CD4-positive, alpha-beta T cell treated with Interleukin-17A for 4 hours (primary cell): ENCODE data around the gene CLMP.
"Not testable (repeated sequence)": the region's sequence is repeated elsewhere in the genome, so short reads cannot be mapped to it uniquely, and the experiment has no call there.

ENCODE experiments used
- DNase-seq: peaks from one replicate; pipeline ENCODE4 v3.0.0-alpha.2; 2020; ENCODE audit warnings: mixed read lengths

Gene CLMP

GRCh38 chr11:123216249-123216648 is 21.2 kb upstream of the CLMP start:
- no peak for DNase-seq

DNA sequence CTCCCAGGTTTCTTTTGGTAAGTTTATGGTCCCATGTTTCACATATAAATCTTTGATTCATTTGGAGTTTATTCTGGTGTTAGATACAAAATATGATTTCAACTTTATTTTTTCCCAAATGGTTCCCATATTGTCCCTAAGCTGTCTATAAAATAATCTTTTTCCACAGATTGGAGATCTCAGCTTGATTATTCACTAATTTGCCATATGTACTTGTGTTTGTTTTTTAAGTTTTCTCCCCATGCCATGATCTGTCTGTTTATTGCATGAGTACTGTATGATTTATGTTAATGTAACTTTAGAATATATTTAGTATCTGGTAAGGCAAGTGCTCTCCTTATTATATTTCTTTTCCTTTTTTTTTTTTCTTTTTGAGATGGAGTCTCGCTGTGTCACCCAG is 19.9 kb upstream of the CLMP start:
- DNase-seq: no peak

- DNase-seq: no peak
These were observed 19.3 kb upstream of the CLMP start for GRCh38 chr11:123214396-123214795.

- no peak for DNase-seq
These were observed 18.3 kb upstream of the CLMP start for GRCh38 chr11:123213307-123213771.

- DNase-seq: no peak
These were observed 17.4 kb upstream of the CLMP start for GRCh38 chr11:123212406-123212805.

DNA sequence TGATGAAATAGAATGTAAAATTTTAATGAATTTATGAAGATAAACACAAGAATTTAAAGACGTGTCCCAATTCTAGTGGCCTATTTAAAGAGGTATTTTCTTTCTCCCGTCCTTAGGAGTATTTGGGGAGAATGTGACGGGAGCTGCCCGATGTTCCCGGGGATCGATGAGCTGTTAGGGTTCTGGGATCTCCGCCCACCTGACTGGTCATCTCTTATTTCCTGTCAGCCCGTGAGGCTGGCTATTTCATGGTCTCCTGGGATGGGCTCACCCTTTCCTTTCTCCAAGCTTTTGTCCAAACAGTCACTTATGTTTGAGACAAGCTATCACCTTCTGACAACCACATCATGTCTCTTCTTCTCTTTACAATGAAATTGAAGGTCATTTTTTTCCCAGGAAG is 16.9 kb upstream of the CLMP start:
- no peak for DNase-seq

- no peak for DNase-seq
These were observed 16.3 kb upstream of the CLMP start for GRCh38 chr11:123211149-123211852.

- no peak for DNase-seq
These were observed 14.5 kb upstream of the CLMP start for GRCh38 chr11:123209591-123209990.

DNA sequence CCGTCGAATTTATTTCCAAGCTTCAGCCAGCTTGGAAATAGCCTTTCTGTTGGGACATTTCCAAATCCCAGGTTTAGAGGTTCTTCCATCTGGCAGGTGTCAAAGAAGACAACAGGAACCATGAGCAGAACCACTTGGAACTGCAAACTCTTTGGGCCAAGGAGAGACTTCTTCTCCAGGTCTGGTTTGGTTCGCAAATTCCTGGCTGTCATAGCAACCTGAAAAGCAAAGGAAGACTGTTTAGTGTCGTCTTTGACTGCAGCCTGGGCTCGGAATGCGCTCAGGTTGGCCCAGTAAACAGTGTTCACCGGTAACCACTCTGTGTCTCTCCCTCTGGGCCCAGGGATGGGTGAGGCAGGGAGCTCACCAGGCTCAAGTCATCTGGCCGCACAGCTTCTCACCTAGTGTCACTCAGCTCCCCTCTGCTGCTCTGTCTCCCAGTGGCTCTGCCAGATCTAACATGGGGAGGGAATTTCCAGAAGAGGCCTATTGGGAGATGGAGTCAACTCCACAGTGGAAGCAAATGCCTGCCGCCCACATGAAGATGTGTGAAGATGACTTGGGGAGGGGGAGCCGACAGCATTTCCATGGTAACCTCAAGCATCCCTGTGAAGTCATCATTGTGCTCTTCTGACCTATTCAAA is 11.9 kb upstream of the CLMP start:
- no peak for DNase-seq

- not testable (repeated sequence) for DNase-seq
These were observed 11.0 kb upstream of the CLMP start for GRCh38 chr11:123206055-123206454.

GRCh38 chr11:123203934-123204333 is 8.9 kb upstream of the CLMP start:
- no peak for DNase-seq

DNA sequence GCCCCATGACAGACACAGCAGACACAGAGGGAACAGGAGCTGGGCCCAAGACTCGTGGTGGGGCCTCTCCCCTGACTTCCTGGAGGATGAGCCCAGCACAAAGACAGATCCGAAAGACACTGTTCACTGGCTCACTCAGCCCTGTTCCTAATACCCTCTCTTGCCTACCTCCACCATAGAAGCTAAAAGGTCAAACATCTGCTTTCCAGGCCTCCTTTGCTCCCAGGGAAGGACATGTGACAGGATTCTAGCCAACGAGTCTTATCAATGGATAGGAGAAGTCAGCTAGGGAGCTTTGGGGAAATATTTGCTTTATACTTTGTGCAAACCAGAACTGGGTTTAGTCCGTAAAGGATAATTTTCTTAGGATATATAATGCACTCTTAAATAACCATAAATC is 8.4 kb upstream of the CLMP start:
- no peak for DNase-seq

- DNase-seq: no peak
These were observed 7.4 kb upstream of the CLMP start for GRCh38 chr11:123202155-123203151.

DNA sequence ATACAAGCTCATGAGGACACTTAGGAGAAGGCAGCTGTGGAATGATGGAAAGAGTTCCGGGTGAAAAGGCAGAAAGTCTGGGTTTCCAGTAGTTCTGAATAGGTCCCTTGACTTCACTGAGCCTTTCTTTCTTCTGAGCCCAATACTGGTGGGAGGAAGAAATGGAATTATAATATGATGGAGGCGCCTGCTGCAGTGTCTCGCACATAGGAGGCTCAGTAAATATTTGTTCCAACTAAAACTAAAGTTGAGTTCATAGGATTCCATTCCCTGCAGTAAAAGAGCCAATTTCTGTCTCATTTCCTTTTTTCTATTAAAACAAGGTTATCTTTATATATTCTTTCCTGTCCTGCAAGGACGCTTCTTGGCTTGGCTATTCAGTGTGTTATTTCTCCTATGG is 5.2 kb upstream of the CLMP start:
- DNase-seq: no peak

GRCh38 chr11:123197711-123198110 is 2.7 kb upstream of the CLMP start:
- DNase-seq: no peak

DNA sequence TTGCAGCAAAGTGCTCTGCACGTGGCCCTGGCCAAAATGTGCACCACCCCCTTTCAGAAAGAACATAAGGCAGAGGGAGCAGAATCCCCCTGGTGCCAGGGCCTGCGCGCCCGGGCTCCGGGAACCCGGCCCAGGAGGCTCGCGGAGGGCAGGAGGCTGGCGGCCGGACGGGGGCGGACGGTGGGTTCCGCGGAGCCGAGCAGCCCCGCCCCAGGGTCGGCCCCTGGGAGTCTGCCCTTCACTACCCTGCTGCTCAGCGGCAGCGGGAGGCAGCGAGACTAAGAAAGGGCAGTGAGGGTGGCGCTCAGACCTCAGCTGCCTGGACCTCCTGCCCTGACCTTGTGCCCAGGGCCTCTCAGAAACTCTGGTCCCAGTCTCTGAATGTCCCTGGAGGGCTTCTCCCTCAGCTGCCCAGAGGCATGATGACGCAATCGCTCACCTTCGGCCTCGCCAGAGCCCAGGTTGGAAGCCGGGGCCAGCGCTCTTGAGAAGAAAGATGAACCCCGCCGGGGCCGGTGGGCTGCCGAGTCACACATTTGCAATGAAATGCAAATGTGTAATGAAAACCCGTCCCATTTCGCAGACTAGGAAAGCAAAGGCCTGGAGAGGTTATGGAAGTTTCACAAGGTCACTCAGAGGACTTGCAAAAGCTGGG is 1.1 kb upstream of the CLMP start:
- DNase-seq: no peak

DNA sequence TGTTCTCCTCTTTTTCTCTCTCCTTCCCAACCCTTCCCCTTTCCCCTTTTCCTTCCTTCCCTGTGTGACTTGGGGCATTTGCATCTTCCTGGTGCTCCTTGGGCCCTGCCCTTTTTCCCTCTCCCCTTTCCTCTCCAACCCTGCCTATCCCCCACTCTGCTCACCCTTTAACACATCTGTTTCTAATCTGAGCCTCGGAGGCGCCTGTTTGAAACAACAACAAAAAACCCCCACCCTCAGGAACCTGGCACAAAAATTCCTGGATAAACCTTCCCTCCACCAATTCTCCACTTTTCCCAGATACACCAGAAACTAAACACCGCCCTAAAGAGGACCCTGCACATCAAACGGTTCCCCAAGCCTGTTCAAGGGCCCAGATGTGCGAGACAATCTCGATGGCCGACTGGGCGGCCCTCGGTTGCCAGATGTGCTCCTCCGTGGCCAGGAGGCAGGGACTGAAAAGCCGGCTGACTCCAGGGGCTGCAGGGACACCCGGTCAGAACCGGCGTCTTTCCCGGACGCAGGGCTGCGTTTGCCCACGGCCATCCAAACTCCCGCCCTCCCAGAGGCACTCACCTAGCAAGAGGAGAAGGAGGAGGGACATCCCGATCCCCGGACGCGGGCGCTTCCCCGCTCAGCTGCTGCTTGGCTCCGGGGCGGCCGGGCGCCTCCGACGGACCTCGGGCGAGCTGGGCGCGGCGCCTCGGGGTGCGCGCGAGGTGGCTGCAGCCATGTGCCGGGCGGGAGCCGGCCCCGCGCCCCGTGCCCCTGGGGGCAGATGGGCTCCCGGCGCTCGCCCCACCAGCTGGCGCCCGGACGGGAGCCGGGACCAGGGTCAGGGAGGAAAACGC is 486 bp downstream of the CLMP start:
- DNase-seq: no peak

DNA sequence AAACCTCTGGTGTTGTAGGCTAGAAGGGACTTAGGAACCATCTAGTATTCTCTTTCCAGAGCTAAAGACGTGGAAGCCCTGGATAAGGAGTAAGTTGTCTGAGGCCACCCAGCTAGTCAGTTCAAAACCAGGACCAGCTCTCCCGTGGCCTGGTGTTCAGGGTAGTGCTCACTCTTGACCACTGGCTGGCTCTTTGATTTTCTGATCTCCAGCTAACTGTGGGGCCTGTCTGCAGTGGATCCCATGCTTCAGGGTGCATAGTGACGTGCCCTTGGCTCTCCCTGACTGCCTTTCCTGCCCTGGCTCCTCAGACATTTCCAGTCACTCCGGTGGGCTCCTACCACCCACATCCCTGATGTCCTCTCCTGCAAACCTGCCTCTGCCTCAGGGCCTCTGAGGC is 1.3 kb downstream of the CLMP start:
- DNase-seq: no peak

- DNase-seq: no peak
These were observed 3.1 kb downstream of the CLMP start for GRCh38 chr11:123191939-123192338.

GRCh38 chr11:123190518-123190917 is 4.5 kb downstream of the CLMP start:
- DNase-seq: no peak

DNA sequence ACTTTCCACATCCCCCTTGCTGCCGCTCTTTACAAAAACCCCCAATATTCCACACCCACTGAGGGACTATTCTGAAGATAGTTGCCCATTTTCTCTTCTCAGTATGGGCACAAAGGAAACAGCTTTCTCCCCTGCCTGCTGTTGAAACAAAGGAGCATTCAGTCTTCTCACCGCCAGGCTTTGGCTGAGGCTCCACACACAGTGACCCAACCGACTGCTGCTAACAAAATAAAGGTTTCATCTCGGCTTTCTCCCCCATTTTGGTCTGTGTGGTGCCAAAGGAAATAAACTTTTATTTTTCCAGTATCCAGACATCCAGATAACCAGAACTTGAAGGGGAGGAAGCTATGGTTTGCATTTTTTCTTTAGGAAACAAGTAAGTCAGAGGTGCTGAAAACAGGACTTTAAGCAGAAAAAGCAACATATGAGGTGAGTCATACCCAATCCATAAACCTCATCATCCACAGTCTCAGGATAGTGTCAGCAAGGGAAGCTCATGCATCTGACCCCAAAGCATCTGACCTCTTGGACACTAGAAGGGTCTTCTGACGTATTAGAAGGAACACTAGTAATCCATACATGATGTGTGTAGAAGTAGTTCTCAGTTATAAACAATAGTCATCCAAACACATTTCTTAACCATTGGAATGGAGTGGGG is 6.4 kb downstream of the CLMP start:
- no peak for DNase-seq
